ENCODE results near the gene CEP162. TPM values are rescaled to one million over a fixed set of nuclear protein-coding genes. Genes with fewer than 3 reads are reported as not detected.

The CEP162 gene
- total and polyA plus RNA-seq, 2 donors (not counting 1 experiment from before 2014, with no cell fraction given) = 1.8 to 13.4 TPM

- ChIA-PET CTCF (no interaction called here), POLR2A (no interaction called here)
- Histone ChIP-seq H3K36me3 (replicated peaks in 1 of 2; ENCODE audit: control extremely low read depth in 1 of 2, control insufficient read depth in 1 of 2, extremely low read depth in 1 of 2, insufficient read depth in 2 of 2, low read length in 1 of 2) (no peaks in the 10 kb centered on the region), H4K20me1 (ENCODE audit: control insufficient read depth, insufficient read depth, low read length, poor library complexity, severe bottlenecking) (no peaks in the 10 kb centered on the region), H3K79me2 (ENCODE audit: control insufficient read depth, insufficient read depth, low read length) (no peaks in the 10 kb centered on the region), H3K4me2 (replicated peaks; ENCODE audit: low read depth, low read length, poor library complexity, severe bottlenecking) (no peak overlapping the region), H3K4me3 (ENCODE audit: control extremely low read depth in 1 of 5, extremely low read depth in 1 of 5, insufficient read depth in 1 of 5, low read depth in 2 of 5, low read length in 4 of 5) (no peak overlapping the region), H2AFZ (ENCODE audit: insufficient read depth, low read depth, low read length, poor library complexity, severe bottlenecking) (no peak overlapping the region), H3K9me3 (ENCODE audit: control extremely low read depth in 1 of 3, control insufficient read depth in 2 of 3, insufficient read depth in 1 of 3, low read length in 2 of 3) (no peaks in the 10 kb centered on the region), H3K27me3 (replicated peaks in 1 of 4; ENCODE audit: control extremely low read depth in 1 of 4, control insufficient read depth in 3 of 4, insufficient read depth in 4 of 4, low read length in 3 of 4) (no peaks in the 10 kb centered on the region), H3K27ac (ENCODE audit: low read length in 2 of 2) (no peak overlapping the region), H3K4me1 (ENCODE audit: control insufficient read depth in 2 of 2, insufficient read depth in 2 of 2, low read length in 2 of 2) (no peaks in the 10 kb centered on the region), H3K9ac (ENCODE audit: low read length) (no peak overlapping the region)
- ATAC-seq (ENCODE audit: low read depth) = no peak
- TF ChIP-seq EZH2 (IDR thresholded peaks at IDR 0.05; ENCODE audit: borderline replicate concordance, insufficient read depth, low read depth, low read length, poor library complexity, severe bottlenecking) = no peak
- TF ChIP-seq CTCF (IDR thresholded peaks at IDR 0.05) = no peak
- WGBS (ENCODE audit: insufficient coverage) = no CpG with 5 or more reads among the region's 3 CpGs
- no peak overlapping the region for H3K27ac Mint-ChIP-seq
- H3K4me3 Mint-ChIP-seq = no peak overlapping the region
- DNase-seq = no peak
- peaks cover 14% of the 10 kb centered on the region for H3K27me3 Mint-ChIP-seq
- intact Hi-C loops (cut with micrococcal nuclease) = no loop called here
- H3K4me1 Mint-ChIP-seq = no peaks in the 10 kb centered on the region
- no peaks in the 10 kb centered on the region for H3K9me3 Mint-ChIP-seq (ENCODE audit: insufficient read depth)
Observed at GRCh38 chr6:84268781-84269180, 41.3 kb upstream of the CEP162 start.

- no peak overlapping the region for H3K4me3 ChIP-seq (ENCODE audit: control extremely low read depth in 1 of 5, extremely low read depth in 1 of 5, insufficient read depth in 1 of 5, low read depth in 2 of 5, low read length in 4 of 5)
- H3K4me1 Mint-ChIP-seq = peaks cover 2% of the 10 kb centered on the region
- H3K36me3 ChIP-seq (replicated peaks in 1 of 2; ENCODE audit: control extremely low read depth in 1 of 2, control insufficient read depth in 1 of 2, extremely low read depth in 1 of 2, insufficient read depth in 2 of 2, low read length in 1 of 2) = no peaks in the 10 kb centered on the region
- H3K4me2 ChIP-seq (replicated peaks; ENCODE audit: low read depth, low read length, poor library complexity, severe bottlenecking) = no peak overlapping the region
- H3K79me2 ChIP-seq (ENCODE audit: control insufficient read depth, insufficient read depth, low read length) = no peaks in the 10 kb centered on the region
- no peak overlapping the region for H2AFZ ChIP-seq (ENCODE audit: insufficient read depth, low read depth, low read length, poor library complexity, severe bottlenecking)
- WGBS (ENCODE audit: insufficient coverage) = 93% methylated on average over 4 of the region's 6 CpGs
- H3K9me3 Mint-ChIP-seq (ENCODE audit: insufficient read depth) = no peaks in the 10 kb centered on the region
- TF ChIP-seq EZH2 (IDR thresholded peaks at IDR 0.05; ENCODE audit: borderline replicate concordance, insufficient read depth, low read depth, low read length, poor library complexity, severe bottlenecking) = no peak
- no peak for TF ChIP-seq CTCF (IDR thresholded peaks at IDR 0.05)
- H4K20me1 ChIP-seq (ENCODE audit: control insufficient read depth, insufficient read depth, low read length, poor library complexity, severe bottlenecking) = no peaks in the 10 kb centered on the region
- H3K27me3 ChIP-seq (replicated peaks in 1 of 4; ENCODE audit: control extremely low read depth in 1 of 4, control insufficient read depth in 3 of 4, insufficient read depth in 4 of 4, low read length in 3 of 4) = peaks cover 0 to 4% (median 2%) of the 10 kb centered on the region in 4 experiments
- no peak overlapping the region for H3K9ac ChIP-seq (ENCODE audit: low read length)
- CTCF ChIA-PET = no interaction called here
- H3K27me3 Mint-ChIP-seq = peaks cover 3% of the 10 kb centered on the region
- no peak for DNase-seq
- POLR2A ChIA-PET = no interaction called here
- no peak overlapping the region for H3K27ac Mint-ChIP-seq
- no peaks in the 10 kb centered on the region for H3K9me3 ChIP-seq (ENCODE audit: control extremely low read depth in 1 of 3, control insufficient read depth in 2 of 3, insufficient read depth in 1 of 3, low read length in 2 of 3)
- H3K27ac ChIP-seq (ENCODE audit: low read length in 2 of 2) = no peak overlapping the region
- H3K4me1 ChIP-seq (ENCODE audit: control insufficient read depth in 2 of 2, insufficient read depth in 2 of 2, low read length in 2 of 2) = no peaks in the 10 kb centered on the region
- no peak for ATAC-seq (ENCODE audit: low read depth)
- intact Hi-C loops (cut with micrococcal nuclease) = no loop called here
- H3K4me3 Mint-ChIP-seq = no peak overlapping the region
Observed at GRCh38 chr6:84263557-84263956, 36.1 kb upstream of the CEP162 start.
